Measurements from ENCODE around the gene LSM14B.

Gene LSM14B

GRCh38 chr20:62104791-62105345 lies 17.4 kb upstream of the LSM14B start:
- 71% methylated on average over 5 of the region's 7 CpGs for WGBS
- no peak for DNase-seq
- peaks cover 46% of the 10 kb centered on the region for H3K9me3 ChIP-seq (ENCODE audit: control insufficient read depth, low read length)
- no peak overlapping the region for H3K23ac ChIP-seq (ENCODE audit: low read length in 2 of 2)
- H3K4me1 ChIP-seq (ENCODE audit: control insufficient read depth, insufficient read depth, low read depth, low read length): no peaks in the 10 kb centered on the region
- H3K9ac ChIP-seq (ENCODE audit: low read length): no peak overlapping the region
- no peak overlapping the region for H2AFZ ChIP-seq (ENCODE audit: low read depth, low read length)
- no peaks in the 10 kb centered on the region for H3K27me3 ChIP-seq (ENCODE audit: control insufficient read depth in 1 of 2, insufficient read depth in 1 of 2, low read length in 2 of 2)
- H4K91ac ChIP-seq (ENCODE audit: low read length): no peak overlapping the region
- H3K36me3 ChIP-seq (ENCODE audit: control insufficient read depth in 1 of 2, insufficient read depth in 2 of 2, low read depth in 1 of 2, low read length in 2 of 2): no peaks in the 10 kb centered on the region
- no peak overlapping the region for H3K4ac ChIP-seq (ENCODE audit: low read depth in 1 of 2, low read length in 2 of 2)
- no peak overlapping the region for H3K4me3 ChIP-seq (ENCODE audit: insufficient read depth in 1 of 2, low read depth in 1 of 2, low read length in 2 of 2)
- no peaks in the 10 kb centered on the region for H3K79me1 ChIP-seq (replicated peaks; ENCODE audit: low read length, poor library complexity, severe bottlenecking)
- H3K27ac ChIP-seq (ENCODE audit: low read length, poor library complexity, severe bottlenecking): no peak overlapping the region
- no peak overlapping the region for H2AK5ac ChIP-seq (ENCODE audit: low read length, severe bottlenecking)
- no peak overlapping the region for H2BK5ac ChIP-seq (ENCODE audit: low read depth, low read length, poor library complexity, severe bottlenecking)
- no peak overlapping the region for H2BK15ac ChIP-seq (ENCODE audit: low read depth, poor library complexity, severe bottlenecking)
- H3K14ac ChIP-seq (ENCODE audit: low read length in 2 of 2): no peak overlapping the region
- no peak overlapping the region for H3K18ac ChIP-seq (ENCODE audit: low read depth in 1 of 2, low read length in 2 of 2)
- H2BK12ac ChIP-seq (ENCODE audit: low read length in 2 of 2): no peak overlapping the region
- no peak overlapping the region for H2BK120ac ChIP-seq (ENCODE audit: low read depth, low read length)
- H4K8ac ChIP-seq (ENCODE audit: low read length): no peak overlapping the region
- H3K4me2 ChIP-seq (ENCODE audit: low read length, poor library complexity, severe bottlenecking): no peak overlapping the region

DNA sequence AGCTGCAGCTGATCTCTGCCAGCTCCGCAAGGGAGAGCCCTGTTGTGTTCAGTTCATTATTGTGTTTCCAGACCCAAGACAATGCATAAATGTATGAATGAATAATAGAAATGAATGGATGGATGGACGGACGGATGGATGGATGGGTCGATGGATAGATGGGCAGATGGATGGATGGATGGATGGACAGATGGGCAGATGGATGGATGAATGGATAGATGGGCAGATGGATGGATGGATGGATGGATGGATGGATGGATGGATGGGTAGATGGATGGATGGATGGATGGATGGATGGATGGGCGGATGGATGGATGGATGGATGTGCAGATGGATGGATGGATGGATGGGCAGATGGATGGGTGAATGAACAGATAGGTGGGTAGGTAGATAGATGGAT lies 16.7 kb upstream of the LSM14B start:
- no peak overlapping the region for H2AK5ac ChIP-seq (ENCODE audit: low read length, severe bottlenecking)
- no peaks in the 10 kb centered on the region for H3K4me1 ChIP-seq (ENCODE audit: control insufficient read depth, insufficient read depth, low read depth, low read length)
- no peak overlapping the region for H4K8ac ChIP-seq (ENCODE audit: low read length)
- no peak overlapping the region for H2BK120ac ChIP-seq (ENCODE audit: low read depth, low read length)
- H2BK12ac ChIP-seq (ENCODE audit: low read length in 2 of 2): no peak overlapping the region
- no peak overlapping the region for H4K91ac ChIP-seq (ENCODE audit: low read length)
- no peak overlapping the region for H2AFZ ChIP-seq (ENCODE audit: low read depth, low read length)
- H3K4me3 ChIP-seq (ENCODE audit: insufficient read depth in 1 of 2, low read depth in 1 of 2, low read length in 2 of 2): no peak overlapping the region
- no peak overlapping the region for H3K9ac ChIP-seq (ENCODE audit: low read length)
- WGBS: 85% methylated on average over 5 of the region's 5 CpGs
- no peak overlapping the region for H3K4ac ChIP-seq (ENCODE audit: low read depth in 1 of 2, low read length in 2 of 2)
- H3K9me3 ChIP-seq (ENCODE audit: control insufficient read depth, low read length): peaks cover 44% of the 10 kb centered on the region
- H3K23ac ChIP-seq (ENCODE audit: low read length in 2 of 2): no peak overlapping the region
- no peak overlapping the region for H3K4me2 ChIP-seq (ENCODE audit: low read length, poor library complexity, severe bottlenecking)
- no peaks in the 10 kb centered on the region for H3K79me1 ChIP-seq (replicated peaks; ENCODE audit: low read length, poor library complexity, severe bottlenecking)
- no peak overlapping the region for H2BK5ac ChIP-seq (ENCODE audit: low read depth, low read length, poor library complexity, severe bottlenecking)
- H3K36me3 ChIP-seq (ENCODE audit: control insufficient read depth in 1 of 2, insufficient read depth in 2 of 2, low read depth in 1 of 2, low read length in 2 of 2): no peaks in the 10 kb centered on the region
- H3K27ac ChIP-seq (ENCODE audit: low read length, poor library complexity, severe bottlenecking): no peak overlapping the region
- no peaks in the 10 kb centered on the region for H3K27me3 ChIP-seq (ENCODE audit: control insufficient read depth in 1 of 2, insufficient read depth in 1 of 2, low read length in 2 of 2)
- no peak overlapping the region for H2BK15ac ChIP-seq (ENCODE audit: low read depth, poor library complexity, severe bottlenecking)
- DNase-seq: no peak
- no peak overlapping the region for H3K18ac ChIP-seq (ENCODE audit: low read depth in 1 of 2, low read length in 2 of 2)
- H3K14ac ChIP-seq (ENCODE audit: low read length in 2 of 2): no peak overlapping the region

GRCh38 chr20:62111148-62111547 lies 11.1 kb upstream of the LSM14B start:
- Histone ChIP-seq H3K23ac (ENCODE audit: low read length in 2 of 2) (no peak overlapping the region), H2AK5ac (ENCODE audit: low read length, severe bottlenecking) (no peak overlapping the region), H3K36me3 (ENCODE audit: control insufficient read depth in 1 of 2, insufficient read depth in 2 of 2, low read depth in 1 of 2, low read length in 2 of 2) (no peaks in the 10 kb centered on the region), H3K9me3 (ENCODE audit: control insufficient read depth, low read length) (peaks cover 37% of the 10 kb centered on the region), H4K91ac (ENCODE audit: low read length) (no peak overlapping the region), H3K4me2 (ENCODE audit: low read length, poor library complexity, severe bottlenecking) (no peak overlapping the region), H3K14ac (ENCODE audit: low read length in 2 of 2) (no peak overlapping the region), H3K18ac (ENCODE audit: low read depth in 1 of 2, low read length in 2 of 2) (no peak overlapping the region), H3K79me1 (replicated peaks; ENCODE audit: low read length, poor library complexity, severe bottlenecking) (no peaks in the 10 kb centered on the region), H3K4ac (ENCODE audit: low read depth in 1 of 2, low read length in 2 of 2) (no peak overlapping the region), H4K8ac (ENCODE audit: low read length) (no peak overlapping the region), H2BK12ac (ENCODE audit: low read length in 2 of 2) (no peak overlapping the region), H3K4me1 (ENCODE audit: control insufficient read depth, insufficient read depth, low read depth, low read length) (no peaks in the 10 kb centered on the region), H3K27me3 (ENCODE audit: control insufficient read depth in 1 of 2, insufficient read depth in 1 of 2, low read length in 2 of 2) (peaks cover 0 to 3% of the 10 kb centered on the region in 2 experiments), H2AFZ (ENCODE audit: low read depth, low read length) (no peak overlapping the region), H2BK15ac (ENCODE audit: low read depth, poor library complexity, severe bottlenecking) (no peak overlapping the region), H2BK5ac (ENCODE audit: low read depth, low read length, poor library complexity, severe bottlenecking) (no peak overlapping the region), H3K9ac (ENCODE audit: low read length) (no peak overlapping the region), H3K27ac (ENCODE audit: low read length, poor library complexity, severe bottlenecking) (no peak overlapping the region), H3K4me3 (ENCODE audit: insufficient read depth in 1 of 2, low read depth in 1 of 2, low read length in 2 of 2) (no peak overlapping the region), H2BK120ac (ENCODE audit: low read depth, low read length) (no peak overlapping the region)
- no peak for DNase-seq
- WGBS: 94% methylated on average over 6 of the region's 6 CpGs

DNA sequence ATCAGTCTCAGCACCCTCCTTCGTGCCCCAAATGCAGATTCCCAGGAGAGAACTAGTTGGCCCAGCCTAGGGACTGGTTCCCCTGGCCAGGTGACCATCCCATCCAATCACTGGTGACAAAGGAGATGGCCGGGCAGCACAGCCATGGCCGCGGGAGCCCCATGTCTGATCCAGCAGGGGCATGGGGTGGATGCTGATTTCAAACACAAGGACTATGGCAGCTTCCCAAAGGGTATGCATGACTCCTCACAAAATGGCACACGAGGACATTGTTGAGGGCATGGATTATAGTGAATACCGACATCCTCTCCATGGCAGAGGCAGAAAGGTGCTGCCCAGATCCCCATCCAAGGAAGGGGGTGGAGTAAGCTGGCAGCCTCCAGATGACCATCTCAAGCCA lies 9.9 kb upstream of the LSM14B start:
- Histone ChIP-seq H3K79me1 (replicated peaks; ENCODE audit: low read length, poor library complexity, severe bottlenecking) (no peaks in the 10 kb centered on the region), H3K14ac (ENCODE audit: low read length in 2 of 2) (no peak overlapping the region), H3K27ac (ENCODE audit: low read length, poor library complexity, severe bottlenecking) (no peak overlapping the region), H2AFZ (ENCODE audit: low read depth, low read length) (no peak overlapping the region), H3K27me3 (ENCODE audit: control insufficient read depth in 1 of 2, insufficient read depth in 1 of 2, low read length in 2 of 2) (peaks cover 9 to 12% of the 10 kb centered on the region in 2 experiments), H2BK12ac (ENCODE audit: low read length in 2 of 2) (no peak overlapping the region), H2AK5ac (ENCODE audit: low read length, severe bottlenecking) (no peak overlapping the region), H3K9me3 (ENCODE audit: control insufficient read depth, low read length) (peaks cover 34% of the 10 kb centered on the region), H3K4me2 (ENCODE audit: low read length, poor library complexity, severe bottlenecking) (no peak overlapping the region), H4K91ac (ENCODE audit: low read length) (no peak overlapping the region), H3K23ac (ENCODE audit: low read length in 2 of 2) (no peak overlapping the region), H2BK5ac (ENCODE audit: low read depth, low read length, poor library complexity, severe bottlenecking) (no peak overlapping the region), H2BK15ac (ENCODE audit: low read depth, poor library complexity, severe bottlenecking) (no peak overlapping the region), H3K4me1 (ENCODE audit: control insufficient read depth, insufficient read depth, low read depth, low read length) (no peaks in the 10 kb centered on the region), H4K8ac (ENCODE audit: low read length) (no peak overlapping the region), H3K18ac (ENCODE audit: low read depth in 1 of 2, low read length in 2 of 2) (no peak overlapping the region), H3K4me3 (ENCODE audit: insufficient read depth in 1 of 2, low read depth in 1 of 2, low read length in 2 of 2) (no peak overlapping the region), H3K4ac (ENCODE audit: low read depth in 1 of 2, low read length in 2 of 2) (no peak overlapping the region), H2BK120ac (ENCODE audit: low read depth, low read length) (no peak overlapping the region), H3K36me3 (ENCODE audit: control insufficient read depth in 1 of 2, insufficient read depth in 2 of 2, low read depth in 1 of 2, low read length in 2 of 2) (no peaks in the 10 kb centered on the region), H3K9ac (ENCODE audit: low read length) (no peak overlapping the region)
- no peak for DNase-seq
- WGBS: 79% methylated on average over 6 of the region's 6 CpGs
